Endodermal cell (in vitro differentiated cells): ENCODE measurements around the gene IP6K1. TPM values are rescaled to one million over a fixed set of nuclear protein-coding genes. Genes with fewer than 3 reads are reported as not detected.

ENCODE experiments used
- DNase-seq: peaks from one replicate; pipeline ENCODE4 v3.0.0-alpha.2; 2017
- H3K27ac ChIP-seq: 2 replicates; pipeline ENCODE4 v1.5.1; 2013; ENCODE audit warnings: mild to moderate bottlenecking, low read depth, low read length, moderate library complexity
- H3K27me3 ChIP-seq: 2 replicates; pipeline ENCODE4 v1.6.1; 2013; ENCODE audit warnings: mild to moderate bottlenecking, low read length, moderate library complexity; ENCODE audit not compliant: insufficient read depth, control insufficient read depth, poor library complexity, severe bottlenecking
- H3K36me3 ChIP-seq: 2 replicates; pipeline ENCODE4 v1.7.0; 2013; ENCODE audit warnings: mild to moderate bottlenecking, low read length, moderate library complexity; ENCODE audit not compliant: control insufficient read depth, insufficient read depth
- H3K4me1 ChIP-seq: one replicate; pipeline ENCODE4 v1.7.0; 2013; ENCODE audit warnings: low read length; ENCODE audit not compliant: control insufficient read depth, insufficient read depth
- H3K4me3 ChIP-seq: 2 replicates; pipeline ENCODE4 v1.5.1; 2013; ENCODE audit warnings: mild to moderate bottlenecking, low read length, moderate library complexity
- H3K9ac ChIP-seq: 2 replicates; pipeline ENCODE4 v1.6.1; 2013; ENCODE audit warnings: mild to moderate bottlenecking, low read length, moderate library complexity; ENCODE audit not compliant: poor library complexity, severe bottlenecking; ENCODE audit errors: extremely low read depth
- H3K9me3 ChIP-seq: 2 replicates; pipeline ENCODE4 v1.6.1; 2013; ENCODE audit warnings: mild to moderate bottlenecking, low read length, moderate library complexity; ENCODE audit not compliant: control insufficient read depth
- H3K27ac Mint-ChIP-seq: 2 replicates; pipeline ENCODE4 v1.8.0; 2020; ENCODE audit warnings: mixed read lengths
- H3K27me3 Mint-ChIP-seq: 2 replicates; pipeline ENCODE4 v1.8.0; 2021; ENCODE audit warnings: mild to moderate bottlenecking, mixed read lengths; ENCODE audit not compliant: insufficient read depth
- H3K36me3 Mint-ChIP-seq: 2 replicates; pipeline ENCODE4 v1.8.0; 2020; ENCODE audit warnings: low read depth, mixed read lengths
- H3K4me1 Mint-ChIP-seq: 2 replicates; pipeline ENCODE4 v1.8.0; 2020; ENCODE audit warnings: mixed read lengths
- H3K4me3 Mint-ChIP-seq: 2 replicates; pipeline ENCODE4 v1.8.0; 2020; ENCODE audit warnings: mild to moderate bottlenecking, moderate library complexity, mixed read lengths
- H3K9me3 Mint-ChIP-seq: 2 replicates; pipeline ENCODE4 v1.8.0; 2020; ENCODE audit warnings: mild to moderate bottlenecking, mixed read lengths
- CTCF ChIP-seq: fragments of 200-600 bp; sonication (generic); conservative IDR thresholded peaks from 2 replicates; pipeline ENCODE4 v1.5.0; 2021; ENCODE audit warnings: antibody characterized with exemption, mild to moderate bottlenecking
- WGBS, 2 experiments: methylation state at CpG; one replicate each; pipeline versions ENCODE4 v1.1.5 to v1.1.7; 2013; ENCODE audit warnings: missing lambda C conversion rate in 2 of 2, mixed read lengths in 1 of 2; ENCODE audit not compliant: insufficient coverage in 1 of 2, insufficient read length in 1 of 2; 5-methylcytosine and 5-hydroxymethylcytosine counted together
- total RNA-seq, 2 donors: library from RNA; stranded (reverse); fragmentation: NEBNext Ultra II Directional in 1 of 2; extraction: Animal tissue kit (Norgen Biotek cat#: 25700) in 1 of 2; gene quantifications; 2 replicates in 1 of 2; 3 replicates in 1 of 2; pipeline ENCODE4 v1.2.1, GENCODE V29; 2021

Gene IP6K1
- total RNA-seq, 2 donors from 2014 or later = 45.8 to 49.8 TPM

GRCh38 chr3:49720855-49721595 is 65.3 kb downstream of the IP6K1 start:
- peak; percentile 42 for DNase-seq
- H3K4me1 ChIP-seq = peaks cover 7% of the 10 kb centered on the region
- WGBS, 2 experiments = 94 to 100% methylated on average over 1 to 4 of the region's 4 CpGs
- Mint-ChIP-seq H3K4me3 (no peak overlapping the region), H3K36me3 (peaks cover 27% of the 10 kb centered on the region), H3K4me1 (peaks cover 13% of the 10 kb centered on the region), H3K9me3 (no peaks in the 10 kb centered on the region), H3K27ac (peak overlapping the region; percentile 39), H3K27me3 (peaks cover 4% of the 10 kb centered on the region)
- H3K9me3 ChIP-seq = no peaks in the 10 kb centered on the region
- no peak overlapping the region for H3K27ac ChIP-seq
- no peaks in the 10 kb centered on the region for H3K27me3 ChIP-seq
- H3K4me3 ChIP-seq = no peak overlapping the region
- H3K9ac ChIP-seq = no peak overlapping the region
- H3K36me3 ChIP-seq = peaks cover 36% of the 10 kb centered on the region
- no peak for TF ChIP-seq CTCF

GRCh38 chr3:49719214-49719884 is 67.0 kb downstream of the IP6K1 start, which contains the start of gene AMIGO3:
AMIGO3 (minus strand) TSS chr3:49719684; CDS start chr3:49719465, 219 bp downstream.
- peaks cover 7% of the 10 kb centered on the region for H3K4me1 ChIP-seq
- 7 to 9% methylated on average over 32 to 50 of the region's 50 CpGs for WGBS, 2 experiments
- peak within 1 kb of the TSS; percentile 61 for H3K27ac ChIP-seq
- peak within 1 kb of the TSS; percentile 92 for H3K27ac Mint-ChIP-seq
- no peaks in the 10 kb centered on the region for H3K27me3 ChIP-seq
- H3K9ac ChIP-seq = peak within 1 kb of the TSS; percentile 34
- no peaks in the 10 kb centered on the region for H3K9me3 ChIP-seq
- peaks cover 31% of the 10 kb centered on the region for H3K36me3 Mint-ChIP-seq
- H3K27me3 Mint-ChIP-seq = peaks cover 4% of the 10 kb centered on the region
- peak; percentile 98 for DNase-seq
- peaks cover 10% of the 10 kb centered on the region for H3K4me1 Mint-ChIP-seq
- peak within 1 kb of the TSS; percentile 78 for H3K4me3 ChIP-seq
- H3K4me3 Mint-ChIP-seq = peak within 1 kb of the TSS; percentile 69
- H3K36me3 ChIP-seq = peaks cover 25% of the 10 kb centered on the region
- H3K9me3 Mint-ChIP-seq = no peaks in the 10 kb centered on the region
- TF ChIP-seq CTCF = peak; percentile 81

GRCh38 chr3:49718858-49719213 is 67.5 kb downstream of the IP6K1 start:
- Histone ChIP-seq H3K36me3 (peaks cover 25% of the 10 kb centered on the region), H3K27me3 (no peaks in the 10 kb centered on the region), H3K4me3 (peak overlapping the region; percentile 78), H3K9ac (peak overlapping the region; percentile 34), H3K4me1 (peaks cover 7% of the 10 kb centered on the region), H3K27ac (no peak overlapping the region), H3K9me3 (no peaks in the 10 kb centered on the region)
- Mint-ChIP-seq H3K27me3 (peaks cover 4% of the 10 kb centered on the region), H3K36me3 (peaks cover 31% of the 10 kb centered on the region), H3K4me3 (peak overlapping the region; percentile 69), H3K27ac (peak overlapping the region; percentile 92), H3K4me1 (peaks cover 10% of the 10 kb centered on the region), H3K9me3 (no peaks in the 10 kb centered on the region)
- no peak for DNase-seq
- no peak for TF ChIP-seq CTCF
- 54 to 77% methylated on average over 33 of the region's 33 CpGs for WGBS, 2 experiments
